SIG-M5 treated with dmso at 0.1 percent for 504 hours (cell line): ENCODE measurements around the gene COL18A1.
"Not testable (repeated sequence)": the region's sequence is repeated elsewhere in the genome, so short reads cannot be mapped to it uniquely, and the experiment has no call there.

ENCODE experiments used
- DNase-seq: peaks from one replicate; lab custom pipeline; 2025; ENCODE audit not compliant: unreplicated experiment; lab: John Stamatoyannopoulos, UW

COL18A1 gene

GRCh38 chr21:45503226-45503625 is 98.3 kb downstream of the COL18A1 start:
- not testable (repeated sequence) for DNase-seq

- DNase-seq, result no peak
These were observed 99.1 kb downstream of the COL18A1 start for GRCh38 chr21:45504021-45504515.

- no peak for DNase-seq
These were observed 99.8 kb downstream of the COL18A1 start for GRCh38 chr21:45504516-45505415.

GRCh38 chr21:45505416-45506021 is 100.6 kb downstream of the COL18A1 start:
- DNase-seq, result no peak

- no peak for DNase-seq
These were observed 101.4 kb downstream of the COL18A1 start for GRCh38 chr21:45506241-45506817.

GRCh38 chr21:45506836-45507522 is 102.0 kb downstream of the COL18A1 start:
- DNase-seq, result no peak

- DNase-seq, result no peak
These were observed 102.5 kb downstream of the COL18A1 start for GRCh38 chr21:45507523-45507875.

- no peak for DNase-seq
These were observed 103.0 kb downstream of the COL18A1 start for GRCh38 chr21:45507888-45508508.

GRCh38 chr21:45508607-45509565 is 103.9 kb downstream of the COL18A1 start:
- DNase-seq, result no peak

GRCh38 chr21:45509566-45510465 is 104.9 kb downstream of the COL18A1 start:
- DNase-seq, result no peak

- no peak for DNase-seq
These were observed 105.5 kb downstream of the COL18A1 start for GRCh38 chr21:45510466-45510955.

- no peak for DNase-seq
These were observed 106.0 kb downstream of the COL18A1 start for GRCh38 chr21:45511007-45511406.

GRCh38 chr21:45511661-45512431 is 106.9 kb downstream of the COL18A1 start:
- no peak for DNase-seq

GRCh38 chr21:45512626-45513002 is 107.6 kb downstream of the COL18A1 start:
- DNase-seq, result no peak

GRCh38 chr21:45513003-45513717 is 108.2 kb downstream of the COL18A1 start:
- DNase-seq, result peak; percentile 70

GRCh38 chr21:45513741-45514310 is 108.9 kb downstream of the COL18A1 start:
- DNase-seq, result no peak
